ENCODE results near the gene C1orf35.
A peak's percentile ranks its signal among the peaks of the same experiment; 100 is the strongest.

C1orf35 gene

GRCh38 chr1:228063251-228064191 is 39.6 kb downstream of the C1orf35 start:
- DNase-seq (ENCODE audit: low spot score): no peak

- no peak for DNase-seq (ENCODE audit: low spot score)
Observed at GRCh38 chr1:228062812-228063211, 40.3 kb downstream of the C1orf35 start.

- DNase-seq (ENCODE audit: low spot score): no peak
Observed at GRCh38 chr1:228062085-228062791, 40.9 kb downstream of the C1orf35 start.

- no peak for DNase-seq (ENCODE audit: low spot score)
Observed at GRCh38 chr1:228061411-228062084, 41.6 kb downstream of the C1orf35 start.

GRCh38 chr1:228060458-228061190 is 42.5 kb downstream of the C1orf35 start:
- DNase-seq (ENCODE audit: low spot score): no peak

GRCh38 chr1:228059634-228060457 is 43.3 kb downstream of the C1orf35 start:
- peak; percentile 74 for DNase-seq (ENCODE audit: low spot score)

GRCh38 chr1:228058949-228059633 is 44.0 kb downstream of the C1orf35 start:
- peak; percentile 41 for DNase-seq (ENCODE audit: low spot score)

- DNase-seq (ENCODE audit: low spot score): no peak
Observed at GRCh38 chr1:228058172-228058948, 44.8 kb downstream of the C1orf35 start.

All from CD4-positive, alpha-beta T cell treated with Interleukin-15 for 4 hours (primary cell).